ENCODE results near the gene FGD2. TPM values are rescaled to one million over a fixed set of nuclear protein-coding genes. Genes with fewer than 3 reads are reported as not detected.
A peak's percentile ranks its signal among the peaks of the same experiment; 100 is the strongest.

Gene FGD2
- total and polyA plus RNA-seq, 2 donors (not counting 1 experiment from before 2014, with no cell fraction given): 352 to 682 TPM

GRCh38 chr6:37048851-37049757 lies 43.6 kb downstream of the FGD2 start:
- peak overlapping the region; percentile 77 for H3K4me2 ChIP-seq (replicated peaks; ENCODE audit: low read depth, low read length, poor library complexity, severe bottlenecking)
- Mint-ChIP-seq H3K9me3 (ENCODE audit: insufficient read depth) (no peaks in the 10 kb centered on the region), H3K27me3 (no peaks in the 10 kb centered on the region), H3K27ac (peak overlapping the region; percentile 85), H3K4me3 (peak overlapping the region; percentile 71), H3K4me1 (peaks cover 51% of the 10 kb centered on the region)
- ChIA-PET POLR2A (interaction anchor here (0.6 to 6.1 kb wide), 12 partner anchors 13 to 163 kb away, joined by 3 to 121 read pairs (median 4); partner anchors contain the start of genes C6orf89, FGD2 and PIM1), CTCF (interaction anchor here (0.6 to 13.4 kb wide), 10 partner anchors 9 to 913 kb away, joined by 3 to 487 read pairs (median 9); partner anchors contain the start of gene PIM1)
- peak; percentile 87 for DNase-seq
- TF ChIP-seq, protein P1, sequence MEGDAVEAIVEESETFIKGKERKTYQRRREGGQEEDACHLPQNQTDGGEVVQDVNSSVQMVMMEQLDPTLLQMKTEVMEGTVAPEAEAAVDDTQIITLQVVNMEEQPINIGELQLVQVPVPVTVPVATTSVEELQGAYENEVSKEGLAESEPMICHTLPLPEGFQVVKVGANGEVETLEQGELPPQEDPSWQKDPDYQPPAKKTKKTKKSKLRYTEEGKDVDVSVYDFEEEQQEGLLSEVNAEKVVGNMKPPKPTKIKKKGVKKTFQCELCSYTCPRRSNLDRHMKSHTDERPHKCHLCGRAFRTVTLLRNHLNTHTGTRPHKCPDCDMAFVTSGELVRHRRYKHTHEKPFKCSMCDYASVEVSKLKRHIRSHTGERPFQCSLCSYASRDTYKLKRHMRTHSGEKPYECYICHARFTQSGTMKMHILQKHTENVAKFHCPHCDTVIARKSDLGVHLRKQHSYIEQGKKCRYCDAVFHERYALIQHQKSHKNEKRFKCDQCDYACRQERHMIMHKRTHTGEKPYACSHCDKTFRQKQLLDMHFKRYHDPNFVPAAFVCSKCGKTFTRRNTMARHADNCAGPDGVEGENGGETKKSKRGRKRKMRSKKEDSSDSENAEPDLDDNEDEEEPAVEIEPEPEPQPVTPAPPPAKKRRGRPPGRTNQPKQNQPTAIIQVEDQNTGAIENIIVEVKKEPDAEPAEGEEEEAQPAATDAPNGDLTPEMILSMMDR (IDR thresholded peaks at IDR 0.05): no peak
- TF ChIP-seq EZH2 (IDR thresholded peaks at IDR 0.05; ENCODE audit: borderline replicate concordance, insufficient read depth, low read depth, low read length, poor library complexity, severe bottlenecking): no peak
- intact Hi-C loops (cut with micrococcal nuclease): loop anchor here (1.0 kb wide), 2 partner anchors 44 to 455 kb away; partner anchors contain the start of genes FGD2 and SRSF3
- peaks cover 45 to 54% of the 10 kb centered on the region in 2 donors for H3K4me1 ChIP-seq (ENCODE audit: control insufficient read depth in 2 of 2, insufficient read depth in 2 of 2, low read length in 2 of 2)
- H3K79me2 ChIP-seq (ENCODE audit: control insufficient read depth, insufficient read depth, low read length): no peaks in the 10 kb centered on the region
- 27% methylated on average over 10 of the region's 19 CpGs for WGBS (ENCODE audit: insufficient coverage)
- H4K20me1 ChIP-seq (ENCODE audit: control insufficient read depth, insufficient read depth, low read length, poor library complexity, severe bottlenecking): no peaks in the 10 kb centered on the region
- H3K9me3 ChIP-seq (ENCODE audit: control extremely low read depth in 1 of 3, control insufficient read depth in 2 of 3, insufficient read depth in 1 of 3, low read length in 2 of 3): peaks cover 0 to 3% (median 0%) of the 10 kb centered on the region in 3 donors
- H3K27ac ChIP-seq (ENCODE audit: low read length in 2 of 2): peak overlapping the region; percentile 91 to 98
- peak; percentile 62 for ATAC-seq (ENCODE audit: low read depth)
- no peaks in the 10 kb centered on the region for H3K36me3 ChIP-seq (replicated peaks in 1 of 2; ENCODE audit: control extremely low read depth in 1 of 2, control insufficient read depth in 1 of 2, extremely low read depth in 1 of 2, insufficient read depth in 2 of 2, low read length in 1 of 2)
- H3K27me3 ChIP-seq (replicated peaks in 1 of 4; ENCODE audit: control extremely low read depth in 1 of 4, control insufficient read depth in 3 of 4, insufficient read depth in 4 of 4, low read length in 3 of 4): no peaks in the 10 kb centered on the region
- peak overlapping the region; percentile 51 for H3K9ac ChIP-seq (ENCODE audit: low read length)
- peak overlapping the region in 3 of 5 experiments; percentile 15 to 59 (median 32) for H3K4me3 ChIP-seq (ENCODE audit: control extremely low read depth in 1 of 5, extremely low read depth in 1 of 5, insufficient read depth in 1 of 5, low read depth in 2 of 5, low read length in 4 of 5)
- H2AFZ ChIP-seq (ENCODE audit: insufficient read depth, low read depth, low read length, poor library complexity, severe bottlenecking): no peak overlapping the region
